PC-9 (cell line): ENCODE data around the gene TIMM13. TPM values are rescaled to one million over a fixed set of nuclear protein-coding genes. Genes with fewer than 3 reads are reported as not detected.

Experiments used
- BruUV-seq: library from RNA; stranded (reverse); fragments of 400-500 nt; replicated peaks from 2 replicates; lab custom pipeline; 2021; lab: Mats Ljungman, UMichigan
- CTCF ChIA-PET: fragments of 300-600 bp; sonication (Branson Sonifier 250); formaldehyde crosslinking; loops from one replicate; lab custom pipeline; 2022; ENCODE audit warnings: antibody characterized with exemption; lab: Charles Lee
- POLR2A ChIA-PET: fragments of 300-600 bp; sonication (Branson Sonifier 250); formaldehyde crosslinking; loops from one replicate; lab custom pipeline; 2022; ENCODE audit warnings: antibody characterized with exemption; ENCODE audit not compliant: unreplicated experiment; lab: Charles Lee
- DNase-seq, 2 experiments: peaks; one replicate each; pipeline versions ENCODE4 v3.0.0 to v3.0.0-alpha.2; 2015 to 2022; ENCODE audit warnings: mixed read lengths in 1 of 2
- H2AFZ ChIP-seq: fragments of 200-600 bp; sonication (generic); 2 replicates; pipeline ENCODE4 v1.8.1; 2017; ENCODE audit warnings: antibody characterized with exemption
- H3F3A ChIP-seq: fragments of 200-600 bp; sonication (generic); 2 replicates; pipeline ENCODE4 v1.8.1; 2017; ENCODE audit warnings: antibody characterized with exemption, mild to moderate bottlenecking, low read depth; ENCODE audit not compliant: insufficient read depth
- H3K27ac ChIP-seq: fragments of 200-600 bp; sonication (generic); 2 replicates; pipeline ENCODE4 v1.6.1; 2016; ENCODE audit warnings: mixed run types
- H3K27me3 ChIP-seq: fragments of 200-600 bp; sonication (generic); 2 replicates; pipeline ENCODE4 v1.6.1; 2016; ENCODE audit warnings: low read depth, mixed run types; ENCODE audit not compliant: insufficient read depth
- H3K36me3 ChIP-seq: fragments of 200-600 bp; sonication (generic); 2 replicates; pipeline ENCODE4 v1.6.1; 2016; ENCODE audit warnings: low read depth, mixed run types
- H3K4me1 ChIP-seq: fragments of 200-600 bp; sonication (generic); replicated peaks from 2 replicates; pipeline ENCODE4 v1.6.1; 2016; ENCODE audit warnings: mixed run types; ENCODE audit not compliant: insufficient read depth
- H3K4me2 ChIP-seq: fragments of 200-600 bp; sonication (generic); 2 replicates; pipeline ENCODE4 v1.6.1; 2017; ENCODE audit warnings: mixed run types
- H3K4me3 ChIP-seq: fragments of 200-600 bp; sonication (generic); 2 replicates; pipeline ENCODE4 v1.6.1; 2016; ENCODE audit warnings: mixed run types
- H3K79me2 ChIP-seq: fragments of 200-600 bp; sonication (generic); 2 replicates; pipeline ENCODE4 v1.6.1; 2017; ENCODE audit warnings: low read depth, mixed run types
- H3K9me2 ChIP-seq: fragments of 200-600 bp; sonication (generic); 2 replicates; pipeline ENCODE4 v1.8.1; 2017; ENCODE audit warnings: mild to moderate bottlenecking; ENCODE audit not compliant: insufficient read depth
- H3K9me3 ChIP-seq: fragments of 200-600 bp; sonication (generic); 2 replicates; pipeline ENCODE4 v1.8.1; 2016; ENCODE audit warnings: low read depth; ENCODE audit not compliant: insufficient read depth
- H4K20me1 ChIP-seq: fragments of 200-600 bp; sonication (generic); 2 replicates; pipeline ENCODE4 v1.8.1; 2017; ENCODE audit not compliant: insufficient read depth
- CTCF ChIP-seq: fragments of 200-600 bp; sonication (generic); conservative IDR thresholded peaks from 2 replicates; pipeline ENCODE4 v1.6.1; 2017; ENCODE audit warnings: mixed run types, antibody characterized with exemption, mild to moderate bottlenecking, moderate library complexity
- EZH2 ChIP-seq: fragments of 200-600 bp; sonication (generic); IDR thresholded peaks from 2 replicates; pipeline ENCODE4 v1.8.0; 2017; ENCODE audit warnings: antibody characterized with exemption, low read depth
- intact Hi-C: fragments of 100-400 bp; cut with micrococcal nuclease; formaldehyde crosslinking; loops from one replicate; pipeline ENCODE4 v1.10.0; 2022; ENCODE audit not compliant: unreplicated experiment
- total RNA-seq: library from RNA; stranded (reverse); gene quantifications from 2 replicates; pipeline ENCODE4 v1.2.3, GENCODE V29; 2021

The TIMM13 gene
- total RNA-seq, 1 experiment from 2014 or later: 80.0 TPM

- Histone ChIP-seq H3K9me2 (no peaks in the 10 kb centered on the region), H3K9me3 (no peaks in the 10 kb centered on the region), H3K79me2 (peaks cover 20% of the 10 kb centered on the region), H3K4me2 (peak overlapping the region; percentile 88), H2AFZ (peak overlapping the region; percentile 88; the same call in 1 of the 2 replicates), H3F3A (peaks cover 12% of the 10 kb centered on the region), H4K20me1 (peaks cover 16% of the 10 kb centered on the region), H3K4me1 (0 out of 2 replicates have a peak, but pooled peaks cover 5% of the 10 kb centered on the region), H3K27ac (peak overlapping the region; percentile 71), H3K4me3 (peak overlapping the region; percentile 95), H3K27me3 (no peaks in the 10 kb centered on the region), H3K36me3 (no peaks in the 10 kb centered on the region)
- intact Hi-C loops: no loop called here
- DNase-seq: peak in 1 of 2 experiments; percentile 39
- TF ChIP-seq CTCF (no peak), EZH2 (no peak)
- ChIA-PET CTCF (interaction anchor here (0.6 kb wide), 2 partner anchors 81 to 608 kb away, joined by 3 to 4 read pairs; no protein-coding TSS in a partner anchor), POLR2A (no interaction called here)
- BruUV-seq: TSS peak; percentile 43
Measured at GRCh38 chr19:2426611-2427428, 566 bp downstream of the TIMM13 start.

GRCh38 chr19:2425622-2426581 is 1.5 kb downstream of the TIMM13 start:
- intact Hi-C loops: no loop called here
- TF ChIP-seq EZH2: no peak
- Histone ChIP-seq H3K4me3 (peak overlapping the region; percentile 95), H3K4me1 (0 out of 2 replicates have a peak, but pooled peaks cover 5% of the 10 kb centered on the region), H3K79me2 (peaks cover 20% of the 10 kb centered on the region), H2AFZ (no peak overlapping the region), H3F3A (peaks cover 14% of the 10 kb centered on the region), H3K27me3 (no peaks in the 10 kb centered on the region), H3K9me2 (no peaks in the 10 kb centered on the region), H3K36me3 (no peaks in the 10 kb centered on the region), H3K4me2 (peak overlapping the region; percentile 88), H3K9me3 (no peaks in the 10 kb centered on the region), H4K20me1 (peaks cover 19% of the 10 kb centered on the region), H3K27ac (no peak overlapping the region)
- BruUV-seq: no TSS peak
- CTCF ChIA-PET: no interaction called here
- POLR2A ChIA-PET: no interaction called here
- DNase-seq: no peak

GRCh38 chr19:2424686-2425621 is 2.4 kb downstream of the TIMM13 start:
- Histone ChIP-seq H4K20me1 (peaks cover 25% of the 10 kb centered on the region), H3K4me2 (no peak overlapping the region), H3K36me3 (no peaks in the 10 kb centered on the region), H3K27me3 (no peaks in the 10 kb centered on the region), H3K4me3 (no peak overlapping the region), H3F3A (peaks cover 14% of the 10 kb centered on the region), H3K9me2 (no peaks in the 10 kb centered on the region), H3K79me2 (peaks cover 20% of the 10 kb centered on the region), H3K9me3 (no peaks in the 10 kb centered on the region), H3K27ac (no peak overlapping the region), H3K4me1 (0 out of 2 replicates have a peak, but pooled peaks cover 5% of the 10 kb centered on the region), H2AFZ (no peak overlapping the region)
- ChIA-PET CTCF (interaction anchor here (0.7 kb wide), 1 partner anchor 652 kb away, joined by 7 read pairs; no protein-coding TSS in a partner anchor), POLR2A (interaction anchor here (0.6 kb wide), 1 partner anchor 9 kb away, joined by 3 read pairs; no protein-coding TSS in a partner anchor)
- no peak for TF ChIP-seq EZH2
- TF ChIP-seq CTCF: no peak
- intact Hi-C loops: no loop called here
- no TSS peak for BruUV-seq
- DNase-seq: no peak
